Measurements from ENCODE around the gene KAT2B.

Gene KAT2B

DNA sequence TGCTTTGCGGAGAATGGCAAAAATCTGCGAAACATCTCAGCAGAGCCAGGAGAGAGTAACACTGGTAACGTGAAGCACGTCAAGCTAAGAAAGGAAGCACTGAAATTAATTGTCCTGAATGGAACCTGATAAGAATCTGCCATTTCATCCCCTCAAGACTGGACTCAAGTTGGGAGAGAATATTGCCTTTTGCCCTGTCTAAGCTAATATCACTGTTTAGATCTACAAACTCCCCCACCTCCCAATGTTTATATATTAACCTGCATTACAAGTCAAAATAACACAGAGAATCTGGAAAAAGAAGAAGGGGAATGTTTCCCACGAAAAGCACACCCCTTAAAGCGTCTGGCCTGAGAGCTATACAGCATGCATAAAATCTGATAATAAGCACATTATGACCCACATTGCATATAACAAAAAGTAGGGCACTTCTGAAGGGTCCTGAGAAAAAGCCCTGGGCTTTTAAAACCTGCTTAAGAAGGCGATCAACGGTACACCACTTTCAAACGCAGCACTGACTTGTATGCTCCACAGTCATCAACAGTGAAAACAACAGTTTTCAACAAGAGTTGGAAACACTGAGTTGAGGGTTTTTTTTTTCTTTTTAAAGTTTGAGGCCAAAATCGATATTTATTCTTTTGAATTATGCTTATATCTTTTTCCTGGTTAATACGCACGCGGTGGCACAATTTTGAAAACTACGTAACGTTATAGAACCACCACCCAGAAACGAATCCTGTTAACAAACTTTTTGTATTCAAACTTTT lies 1.4 kb upstream of the KAT2B start:
- H4K20me1 ChIP-seq (ENCODE audit: insufficient read depth, low read length), result peaks cover 9% of the 10 kb centered on the region; the same call in 1 of the 2 replicates
- H3K27me3 ChIP-seq (ENCODE audit: low read depth, low read length), result no peaks in the 10 kb centered on the region
- peak overlapping the region; percentile 88 for H3K4me2 ChIP-seq (ENCODE audit: low read length)
- no peaks in the 10 kb centered on the region for H3K9me3 ChIP-seq (ENCODE audit: insufficient read depth, low read length)
- peak overlapping the region; percentile 76 for H3K27ac ChIP-seq (ENCODE audit: low read length)
- H3K79me2 ChIP-seq (ENCODE audit: low read length), result peaks cover 6% of the 10 kb centered on the region
- H3K36me3 ChIP-seq (replicated peaks; ENCODE audit: low read depth, low read length), result no peaks in the 10 kb centered on the region
- TF ChIP-seq, protein P1, sequence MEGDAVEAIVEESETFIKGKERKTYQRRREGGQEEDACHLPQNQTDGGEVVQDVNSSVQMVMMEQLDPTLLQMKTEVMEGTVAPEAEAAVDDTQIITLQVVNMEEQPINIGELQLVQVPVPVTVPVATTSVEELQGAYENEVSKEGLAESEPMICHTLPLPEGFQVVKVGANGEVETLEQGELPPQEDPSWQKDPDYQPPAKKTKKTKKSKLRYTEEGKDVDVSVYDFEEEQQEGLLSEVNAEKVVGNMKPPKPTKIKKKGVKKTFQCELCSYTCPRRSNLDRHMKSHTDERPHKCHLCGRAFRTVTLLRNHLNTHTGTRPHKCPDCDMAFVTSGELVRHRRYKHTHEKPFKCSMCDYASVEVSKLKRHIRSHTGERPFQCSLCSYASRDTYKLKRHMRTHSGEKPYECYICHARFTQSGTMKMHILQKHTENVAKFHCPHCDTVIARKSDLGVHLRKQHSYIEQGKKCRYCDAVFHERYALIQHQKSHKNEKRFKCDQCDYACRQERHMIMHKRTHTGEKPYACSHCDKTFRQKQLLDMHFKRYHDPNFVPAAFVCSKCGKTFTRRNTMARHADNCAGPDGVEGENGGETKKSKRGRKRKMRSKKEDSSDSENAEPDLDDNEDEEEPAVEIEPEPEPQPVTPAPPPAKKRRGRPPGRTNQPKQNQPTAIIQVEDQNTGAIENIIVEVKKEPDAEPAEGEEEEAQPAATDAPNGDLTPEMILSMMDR (IDR thresholded peaks at IDR 0.05; ENCODE audit: low read depth, low read length), result no peak
- TF ChIP-seq EZH2phosphoT487 (IDR thresholded peaks at IDR 0.05; ENCODE audit: low read depth), result no peak
- H2AFZ ChIP-seq (ENCODE audit: low read depth, low read length), result peak overlapping the region; percentile 89
- peaks cover 24% of the 10 kb centered on the region for H3K4me1 ChIP-seq (ENCODE audit: low read length)
- peak overlapping the region; percentile 80 for H3K4me3 ChIP-seq (ENCODE audit: low read length)
- H3K9ac ChIP-seq (ENCODE audit: low read length), result peak overlapping the region; percentile 84

DNA sequence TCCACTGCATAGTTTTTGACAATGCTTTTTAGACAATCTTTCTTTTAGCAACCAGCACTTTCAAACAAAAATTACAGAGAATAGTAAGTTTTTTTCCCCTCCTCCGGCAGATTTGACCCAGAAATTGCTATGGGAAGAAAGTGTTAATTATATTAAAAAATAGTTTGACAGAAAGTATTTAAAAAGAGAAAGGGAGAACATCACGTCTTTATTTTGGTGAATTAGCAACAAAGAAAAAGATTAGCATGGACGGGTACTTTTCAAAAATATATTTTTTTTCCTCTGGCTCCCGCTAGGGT lies 831 bp upstream of the KAT2B start:
- peaks cover 27% of the 10 kb centered on the region for H3K4me1 ChIP-seq (ENCODE audit: low read length)
- no peaks in the 10 kb centered on the region for H3K36me3 ChIP-seq (replicated peaks; ENCODE audit: low read depth, low read length)
- H3K27me3 ChIP-seq (ENCODE audit: low read depth, low read length), result no peaks in the 10 kb centered on the region
- peak overlapping the region; percentile 88 for H3K4me2 ChIP-seq (ENCODE audit: low read length)
- peak overlapping the region; percentile 80 for H3K4me3 ChIP-seq (ENCODE audit: low read length)
- H3K79me2 ChIP-seq (ENCODE audit: low read length), result peaks cover 10% of the 10 kb centered on the region
- TF ChIP-seq EZH2phosphoT487 (IDR thresholded peaks at IDR 0.05; ENCODE audit: low read depth), result no peak
- TF ChIP-seq, protein P1 (IDR thresholded peaks at IDR 0.05; ENCODE audit: low read depth, low read length), result no peak
- peak overlapping the region; percentile 84 for H3K9ac ChIP-seq (ENCODE audit: low read length)
- H4K20me1 ChIP-seq (ENCODE audit: insufficient read depth, low read length), result peaks cover 9% of the 10 kb centered on the region; the same call in 1 of the 2 replicates
- no peaks in the 10 kb centered on the region for H3K9me3 ChIP-seq (ENCODE audit: insufficient read depth, low read length)
- H3K27ac ChIP-seq (ENCODE audit: low read length), result peak overlapping the region; percentile 76
- peak overlapping the region; percentile 89 for H2AFZ ChIP-seq (ENCODE audit: low read depth, low read length)

DNA sequence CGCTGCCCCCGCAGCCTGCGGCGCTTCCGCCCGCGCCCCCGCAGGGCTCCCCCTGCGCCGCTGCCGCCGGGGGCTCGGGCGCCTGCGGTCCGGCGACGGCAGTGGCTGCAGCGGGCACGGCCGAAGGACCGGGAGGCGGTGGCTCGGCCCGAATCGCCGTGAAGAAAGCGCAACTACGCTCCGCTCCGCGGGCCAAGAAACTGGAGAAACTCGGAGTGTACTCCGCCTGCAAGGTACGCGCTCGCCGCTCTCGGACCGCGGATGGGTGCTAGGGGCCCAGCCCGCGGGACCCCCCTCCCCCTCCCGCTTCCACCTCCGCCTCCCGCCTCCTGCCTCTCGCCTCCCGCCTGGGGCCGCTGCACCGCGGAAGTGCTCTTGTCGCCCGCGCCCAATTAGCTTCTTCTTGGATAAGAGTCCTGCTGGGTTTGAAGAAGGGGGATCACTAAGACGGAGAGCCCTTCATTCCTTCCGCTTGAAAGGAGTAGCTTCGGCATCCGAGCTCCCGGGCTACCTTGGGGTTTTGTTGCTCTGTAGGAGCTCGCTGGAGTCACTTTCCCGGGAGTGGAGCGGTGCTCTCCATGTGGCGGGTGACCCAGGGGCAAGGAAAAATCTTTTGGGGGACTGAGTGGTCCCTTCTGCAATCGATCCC lies 426 bp downstream of the KAT2B start:
- Histone ChIP-seq H3K27ac (ENCODE audit: low read length) (peak overlapping the region; percentile 71), H2AFZ (ENCODE audit: low read depth, low read length) (no peak overlapping the region), H3K9ac (ENCODE audit: low read length) (peak overlapping the region; percentile 66), H4K20me1 (ENCODE audit: insufficient read depth, low read length) (peaks cover 9% of the 10 kb centered on the region; the same call in 1 of the 2 replicates), H3K4me3 (ENCODE audit: low read length) (peak overlapping the region; percentile 80), H3K4me2 (ENCODE audit: low read length) (peak overlapping the region; percentile 86), H3K79me2 (ENCODE audit: low read length) (peaks cover 17% of the 10 kb centered on the region), H3K36me3 (replicated peaks; ENCODE audit: low read depth, low read length) (no peaks in the 10 kb centered on the region), H3K27me3 (ENCODE audit: low read depth, low read length) (no peaks in the 10 kb centered on the region), H3K4me1 (ENCODE audit: low read length) (peaks cover 30% of the 10 kb centered on the region), H3K9me3 (ENCODE audit: insufficient read depth, low read length) (no peaks in the 10 kb centered on the region)
- no peak for TF ChIP-seq EZH2phosphoT487 (IDR thresholded peaks at IDR 0.05; ENCODE audit: low read depth)
- TF ChIP-seq, protein P1 (IDR thresholded peaks at IDR 0.05; ENCODE audit: low read depth, low read length), result peak; percentile 31

DNA sequence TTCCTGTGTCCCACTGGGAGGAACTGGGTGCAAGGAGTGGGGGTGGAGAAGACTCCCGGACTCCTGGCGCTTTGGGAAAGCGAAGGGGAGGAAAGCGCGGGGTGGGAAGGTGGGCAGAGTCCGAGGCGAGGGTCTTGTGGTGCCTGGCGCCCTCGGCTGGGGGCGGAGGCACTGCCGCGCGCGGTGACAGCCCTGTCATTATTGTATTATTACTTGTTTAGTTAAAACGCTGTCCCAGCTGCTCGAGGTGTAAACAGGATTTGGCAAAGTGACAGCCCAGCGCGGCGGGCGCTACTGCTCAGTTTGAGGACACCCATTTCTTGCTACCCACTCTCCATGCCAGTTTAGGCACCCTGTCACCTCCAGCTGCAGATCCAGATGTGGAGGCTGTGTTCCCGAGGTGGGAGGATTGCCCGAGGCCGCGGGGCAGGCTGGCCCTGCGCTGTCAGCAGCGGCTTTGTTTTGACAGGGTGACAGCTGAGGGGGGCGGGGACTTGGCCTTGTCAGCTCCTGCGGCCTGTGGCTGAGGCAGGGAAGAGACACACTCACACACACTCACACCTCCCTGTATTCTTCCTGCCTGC lies 1.0 kb downstream of the KAT2B start:
- TF ChIP-seq EZH2phosphoT487 (IDR thresholded peaks at IDR 0.05; ENCODE audit: low read depth), result no peak
- TF ChIP-seq, protein P1 (IDR thresholded peaks at IDR 0.05; ENCODE audit: low read depth, low read length), result no peak
- Histone ChIP-seq H3K79me2 (ENCODE audit: low read length) (peaks cover 22% of the 10 kb centered on the region), H3K36me3 (replicated peaks; ENCODE audit: low read depth, low read length) (no peaks in the 10 kb centered on the region), H3K27ac (ENCODE audit: low read length) (peak overlapping the region; percentile 71; the same call in 1 of the 2 replicates), H3K4me3 (ENCODE audit: low read length) (peak overlapping the region; percentile 80), H3K9me3 (ENCODE audit: insufficient read depth, low read length) (no peaks in the 10 kb centered on the region), H3K4me1 (ENCODE audit: low read length) (peaks cover 30% of the 10 kb centered on the region), H3K9ac (ENCODE audit: low read length) (peak overlapping the region; percentile 66), H2AFZ (ENCODE audit: low read depth, low read length) (no peak overlapping the region), H3K27me3 (ENCODE audit: low read depth, low read length) (no peaks in the 10 kb centered on the region), H3K4me2 (ENCODE audit: low read length) (peak overlapping the region; percentile 86), H4K20me1 (ENCODE audit: insufficient read depth, low read length) (peaks cover 9% of the 10 kb centered on the region; the same call in 1 of the 2 replicates)
